OCI-LY3 (cell line): Measurements from ENCODE around the gene APOA4.

ENCODE experiments used
- H2AFZ ChIP-seq: fragments of 200-600, 300-600 bp; shearing (Covaris generic); 2 replicates; pipeline ENCODE4 v1.6.0; 2014; ENCODE audit warnings: antibody characterized with exemption, low read depth, low read length
- H3K27ac ChIP-seq: fragments of 200-600, 300-600 bp; sonication (generic); 2 replicates; pipeline ENCODE4 v1.5.1; 2014; ENCODE audit warnings: mild to moderate bottlenecking, low read length, moderate library complexity, mixed read lengths
- H3K27me3 ChIP-seq: fragments of 200-600, 300-600 bp; sonication (generic); 2 replicates; pipeline ENCODE4 v1.6.1; 2014; ENCODE audit warnings: low read depth, low read length, mixed read lengths
- H3K36me3 ChIP-seq: fragments of 200-600, 300-600 bp; sonication (generic); replicated peaks from 2 replicates; pipeline ENCODE3; 2014; ENCODE audit warnings: low read depth, low read length, mixed read lengths
- H3K4me1 ChIP-seq: fragments of 300-600, 200-600 bp; sonication (generic); 2 replicates; pipeline ENCODE4 v1.6.1; 2014; ENCODE audit warnings: low read length, mixed read lengths
- H3K4me2 ChIP-seq: fragments of 200-600, 300-600 bp; sonication (generic); 2 replicates; pipeline ENCODE4 v1.6.1; 2014; ENCODE audit warnings: low read length, mixed read lengths
- H3K4me3 ChIP-seq: fragments of 300-600, 200-600 bp; sonication (generic); 2 replicates; pipeline ENCODE4 v1.5.1; 2014; ENCODE audit warnings: antibody characterized with exemption, mild to moderate bottlenecking, low read length, moderate library complexity
- H3K79me2 ChIP-seq: fragments of 300-600, 200-600 bp; shearing (Covaris generic); 2 replicates; pipeline ENCODE4 v1.6.1; 2014; ENCODE audit warnings: mild to moderate bottlenecking, low read length, mixed read lengths
- H3K9ac ChIP-seq: fragments of 300-600, 200-600 bp; shearing (Covaris generic); 2 replicates; pipeline ENCODE4 v1.6.0; 2014; ENCODE audit warnings: mild to moderate bottlenecking, low read length, moderate library complexity
- H3K9me3 ChIP-seq: fragments of 200-600, 300-600 bp; shearing (Covaris generic); 2 replicates; pipeline ENCODE4 v1.6.1; 2014; ENCODE audit warnings: low read length, mixed read lengths; ENCODE audit not compliant: insufficient read depth
- H4K20me1 ChIP-seq: fragments of 200-600, 300-600 bp; sonication (generic); 2 replicates; pipeline ENCODE4 v1.6.1; 2016; ENCODE audit warnings: low read length, mixed read lengths; ENCODE audit not compliant: insufficient read depth
- EZH2phosphoT487 ChIP-seq: fragments of 200-600 bp; shearing (Covaris generic); IDR thresholded peaks from 2 replicates; pipeline ENCODE4 v1.6.1; 2018; ENCODE audit warnings: antibody characterized with exemption, mixed run types, low read depth
- TF ChIP-seq, protein P1 (sequence below): fragments of 200-600, 300-600 bp; sonication (generic); IDR thresholded peaks from 2 replicates; pipeline ENCODE4 v1.5.1; 2014; ENCODE audit warnings: antibody characterized with exemption, low read length, low read depth

Gene APOA4

DNA sequence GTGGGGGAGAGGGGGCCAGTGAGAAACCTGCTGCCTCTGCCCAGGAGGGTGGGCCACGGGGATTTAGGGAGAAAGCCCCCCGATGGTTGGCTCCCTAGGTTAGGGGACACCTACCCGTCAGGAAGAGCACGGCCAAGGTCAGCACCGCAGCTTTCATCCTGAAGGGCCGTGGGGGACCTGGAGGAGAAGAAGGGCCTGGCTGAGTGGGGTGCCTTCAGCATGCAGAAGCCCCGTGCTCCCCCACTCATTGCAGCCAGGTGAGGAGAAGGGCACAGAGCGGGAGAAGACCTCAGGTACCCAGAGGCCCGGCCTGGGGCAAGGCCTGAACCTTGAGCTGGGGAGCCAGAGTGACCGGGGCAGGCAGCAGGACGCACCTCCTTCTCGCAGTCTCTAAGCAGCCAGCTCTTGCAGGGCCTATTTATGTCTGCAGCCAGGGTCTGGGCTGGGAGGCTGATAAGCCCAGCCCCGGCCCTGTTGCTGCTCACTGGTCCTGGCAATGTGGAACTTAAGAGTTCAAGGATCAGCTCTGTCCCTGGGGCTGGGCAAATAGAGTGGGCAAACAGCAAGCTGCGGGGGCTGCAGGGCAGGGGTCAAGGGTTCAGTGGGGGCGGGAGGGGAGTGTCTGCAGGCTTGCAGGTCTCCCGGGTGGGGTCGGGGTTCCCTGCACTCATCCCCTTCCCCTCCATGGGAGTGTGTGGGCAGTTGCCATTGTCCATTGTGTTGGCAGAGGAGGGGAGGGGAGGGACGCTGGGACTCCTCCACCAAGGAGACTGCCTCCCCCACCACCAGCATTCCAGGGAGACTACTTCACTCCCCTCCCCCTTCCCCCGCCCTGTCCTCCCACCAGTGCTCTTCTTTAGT lies 14.4 kb upstream of the APOA4 start, which contains the start of gene APOA1:
Gene APOA1, minus strand, starts transcription at position 392 of the 861 bp plus-strand sequence. Its CDS starts 235 bp downstream, at position 157.
- no peaks in the 10 kb centered on the region for H3K36me3 ChIP-seq
- no peaks in the 10 kb centered on the region for H4K20me1 ChIP-seq
- H3K9ac ChIP-seq, result no peak within 1 kb of the TSS
- H3K27me3 ChIP-seq, result no peaks in the 10 kb centered on the region
- no peak within 1 kb of the TSS for H2AFZ ChIP-seq
- TF ChIP-seq, protein P1, sequence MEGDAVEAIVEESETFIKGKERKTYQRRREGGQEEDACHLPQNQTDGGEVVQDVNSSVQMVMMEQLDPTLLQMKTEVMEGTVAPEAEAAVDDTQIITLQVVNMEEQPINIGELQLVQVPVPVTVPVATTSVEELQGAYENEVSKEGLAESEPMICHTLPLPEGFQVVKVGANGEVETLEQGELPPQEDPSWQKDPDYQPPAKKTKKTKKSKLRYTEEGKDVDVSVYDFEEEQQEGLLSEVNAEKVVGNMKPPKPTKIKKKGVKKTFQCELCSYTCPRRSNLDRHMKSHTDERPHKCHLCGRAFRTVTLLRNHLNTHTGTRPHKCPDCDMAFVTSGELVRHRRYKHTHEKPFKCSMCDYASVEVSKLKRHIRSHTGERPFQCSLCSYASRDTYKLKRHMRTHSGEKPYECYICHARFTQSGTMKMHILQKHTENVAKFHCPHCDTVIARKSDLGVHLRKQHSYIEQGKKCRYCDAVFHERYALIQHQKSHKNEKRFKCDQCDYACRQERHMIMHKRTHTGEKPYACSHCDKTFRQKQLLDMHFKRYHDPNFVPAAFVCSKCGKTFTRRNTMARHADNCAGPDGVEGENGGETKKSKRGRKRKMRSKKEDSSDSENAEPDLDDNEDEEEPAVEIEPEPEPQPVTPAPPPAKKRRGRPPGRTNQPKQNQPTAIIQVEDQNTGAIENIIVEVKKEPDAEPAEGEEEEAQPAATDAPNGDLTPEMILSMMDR, result no peak
- no peak for TF ChIP-seq EZH2phosphoT487
- no peak within 1 kb of the TSS for H3K27ac ChIP-seq
- H3K4me3 ChIP-seq, result no peak within 1 kb of the TSS
- H3K9me3 ChIP-seq, result no peaks in the 10 kb centered on the region
- no peaks in the 10 kb centered on the region for H3K79me2 ChIP-seq
- H3K4me1 ChIP-seq, result peaks cover 7% of the 10 kb centered on the region; the same call in 1 of the 2 replicates
- no peak within 1 kb of the TSS for H3K4me2 ChIP-seq

DNA sequence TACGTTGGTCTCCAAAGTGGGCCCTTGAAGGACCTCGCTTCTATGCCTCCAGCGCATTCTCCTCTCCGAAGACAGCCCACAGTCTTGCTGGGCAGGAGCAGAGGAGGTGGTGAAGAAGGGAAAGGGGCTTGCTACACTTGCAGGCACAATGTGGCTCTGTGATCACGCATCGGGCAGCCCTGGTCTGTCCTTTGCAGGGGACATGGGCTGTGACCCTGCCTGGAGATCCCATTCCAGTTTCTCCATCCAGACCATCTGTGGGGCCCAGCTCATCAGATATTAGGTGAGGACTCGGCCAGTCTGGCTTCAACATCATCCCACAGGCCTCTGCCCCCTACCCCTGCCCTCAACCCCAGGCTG lies 13.5 kb upstream of the APOA4 start:
- Histone ChIP-seq H3K79me2 (no peaks in the 10 kb centered on the region), H2AFZ (no peak overlapping the region), H3K27ac (no peak overlapping the region), H3K4me3 (no peak overlapping the region), H3K36me3 (no peaks in the 10 kb centered on the region), H3K9me3 (no peaks in the 10 kb centered on the region), H3K4me1 (peaks cover 7% of the 10 kb centered on the region; the same call in 1 of the 2 replicates), H3K27me3 (no peaks in the 10 kb centered on the region), H3K4me2 (no peak overlapping the region), H4K20me1 (no peaks in the 10 kb centered on the region), H3K9ac (no peak overlapping the region)
- TF ChIP-seq, protein P1, result no peak
- TF ChIP-seq EZH2phosphoT487, result no peak

DNA sequence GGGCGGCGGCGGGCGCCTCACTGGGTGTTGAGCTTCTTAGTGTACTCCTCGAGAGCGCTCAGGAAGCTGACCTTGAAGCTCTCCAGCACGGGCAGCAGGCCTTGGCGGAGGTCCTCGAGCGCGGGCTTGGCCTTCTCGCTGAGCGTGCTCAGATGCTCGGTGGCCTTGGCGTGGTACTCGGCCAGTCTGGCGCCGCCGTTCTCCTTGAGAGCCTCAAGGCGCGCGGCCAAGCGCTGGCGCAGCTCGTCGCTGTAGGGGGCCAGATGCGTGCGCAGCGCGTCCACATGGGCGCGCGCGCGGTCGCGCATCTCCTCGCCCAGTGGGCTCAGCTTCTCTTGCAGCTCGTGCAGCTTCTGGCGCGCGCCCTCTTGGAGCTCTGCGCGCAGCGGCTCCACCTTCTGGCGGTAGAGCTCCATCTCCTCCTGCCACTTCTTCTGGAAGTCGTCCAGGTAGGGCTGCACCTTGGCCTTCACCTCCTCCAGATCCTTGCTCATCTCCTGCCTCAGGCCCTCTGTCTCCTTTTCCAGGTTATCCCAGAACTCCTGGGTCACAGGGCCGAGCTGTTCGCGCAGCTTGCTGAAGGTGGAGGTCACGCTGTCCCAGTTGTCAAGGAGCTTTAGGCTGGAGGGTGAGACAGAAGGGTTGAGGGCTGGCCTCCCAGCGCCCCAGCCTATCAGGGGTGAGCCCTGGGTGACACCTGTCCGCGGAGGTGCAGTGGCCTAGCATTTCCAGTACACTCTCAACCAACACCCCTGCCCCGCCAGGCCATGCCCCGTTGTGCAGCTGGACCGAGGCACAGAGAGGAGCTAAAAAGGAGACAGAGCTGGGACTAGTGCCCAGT lies 12.9 kb upstream of the APOA4 start:
- no peaks in the 10 kb centered on the region for H3K36me3 ChIP-seq
- H3K27me3 ChIP-seq, result no peaks in the 10 kb centered on the region
- H3K9ac ChIP-seq, result peak overlapping the region; percentile 83
- TF ChIP-seq, protein P1, result peak; percentile 71
- no peak for TF ChIP-seq EZH2phosphoT487
- H3K4me1 ChIP-seq, result peaks cover 7% of the 10 kb centered on the region; the same call in 1 of the 2 replicates
- H4K20me1 ChIP-seq, result no peaks in the 10 kb centered on the region
- no peaks in the 10 kb centered on the region for H3K79me2 ChIP-seq
- peak overlapping the region; percentile 73 for H2AFZ ChIP-seq
- peak overlapping the region; percentile 85 for H3K4me2 ChIP-seq
- peak overlapping the region; percentile 81 for H3K4me3 ChIP-seq
- H3K27ac ChIP-seq, result peak overlapping the region; percentile 20; the same call in 1 of the 2 replicates
- no peaks in the 10 kb centered on the region for H3K9me3 ChIP-seq
